T-helper 2 cell (primary cell): ENCODE measurements around the gene NACC2.

Source experiments
- DNase-seq, 5 experiments: peaks; one replicate each; pipeline versions ENCODE4 v3.0.0 to v3.0.0-alpha.2; 2012 to 2022

The NACC2 gene

GRCh38 chr9:136091582-136092352 is 3.3 kb downstream of the NACC2 start:
- DNase-seq, result no peak

- no peak for DNase-seq
Measured at GRCh38 chr9:136090768-136091581, 4.1 kb downstream of the NACC2 start.

GRCh38 chr9:136090056-136090735 is 4.9 kb downstream of the NACC2 start:
- no peak for DNase-seq

- DNase-seq, result peak in 2 of 5 experiments; percentile 17 to 24
Measured at GRCh38 chr9:136089697-136090045, 5.4 kb downstream of the NACC2 start.

- peak in 1 of 5 experiments; percentile 59 for DNase-seq
Measured at GRCh38 chr9:136088939-136089696, 6.0 kb downstream of the NACC2 start.

GRCh38 chr9:136088481-136088938 is 6.6 kb downstream of the NACC2 start:
- no peak for DNase-seq

GRCh38 chr9:136087741-136088480 is 7.2 kb downstream of the NACC2 start:
- no peak for DNase-seq

GRCh38 chr9:136086951-136087740 is 7.9 kb downstream of the NACC2 start:
- no peak for DNase-seq

GRCh38 chr9:136086213-136086881 is 8.7 kb downstream of the NACC2 start:
- no peak for DNase-seq

- DNase-seq, result no peak
Measured at GRCh38 chr9:136085815-136086212, 9.3 kb downstream of the NACC2 start.

GRCh38 chr9:136084063-136084944 is 10.8 kb downstream of the NACC2 start:
- no peak for DNase-seq

GRCh38 chr9:136083558-136084062 is 11.5 kb downstream of the NACC2 start:
- no peak for DNase-seq

GRCh38 chr9:136082496-136083361 is 12.4 kb downstream of the NACC2 start:
- no peak for DNase-seq

- DNase-seq, result no peak
Measured at GRCh38 chr9:136081826-136082495, 13.1 kb downstream of the NACC2 start.

GRCh38 chr9:136081113-136081825 is 13.8 kb downstream of the NACC2 start:
- DNase-seq, result no peak

- DNase-seq, result no peak
Measured at GRCh38 chr9:136080716-136081112, 14.4 kb downstream of the NACC2 start.

GRCh38 chr9:136079916-136080246 is 15.2 kb downstream of the NACC2 start:
- DNase-seq, result no peak
